ENCODE measurements around the gene IL34. TPM values are rescaled to one million over a fixed set of nuclear protein-coding genes. Genes with fewer than 3 reads are reported as not detected.

Gene IL34
- total RNA-seq, 1 donor from 2014 or later: 0.86 TPM

GRCh38 chr16:70696952-70697593, 50.7 kb downstream of the IL34 start:
- no peak for DNase-seq (ENCODE audit: low read depth)
- TF ChIP-seq, protein P1, sequence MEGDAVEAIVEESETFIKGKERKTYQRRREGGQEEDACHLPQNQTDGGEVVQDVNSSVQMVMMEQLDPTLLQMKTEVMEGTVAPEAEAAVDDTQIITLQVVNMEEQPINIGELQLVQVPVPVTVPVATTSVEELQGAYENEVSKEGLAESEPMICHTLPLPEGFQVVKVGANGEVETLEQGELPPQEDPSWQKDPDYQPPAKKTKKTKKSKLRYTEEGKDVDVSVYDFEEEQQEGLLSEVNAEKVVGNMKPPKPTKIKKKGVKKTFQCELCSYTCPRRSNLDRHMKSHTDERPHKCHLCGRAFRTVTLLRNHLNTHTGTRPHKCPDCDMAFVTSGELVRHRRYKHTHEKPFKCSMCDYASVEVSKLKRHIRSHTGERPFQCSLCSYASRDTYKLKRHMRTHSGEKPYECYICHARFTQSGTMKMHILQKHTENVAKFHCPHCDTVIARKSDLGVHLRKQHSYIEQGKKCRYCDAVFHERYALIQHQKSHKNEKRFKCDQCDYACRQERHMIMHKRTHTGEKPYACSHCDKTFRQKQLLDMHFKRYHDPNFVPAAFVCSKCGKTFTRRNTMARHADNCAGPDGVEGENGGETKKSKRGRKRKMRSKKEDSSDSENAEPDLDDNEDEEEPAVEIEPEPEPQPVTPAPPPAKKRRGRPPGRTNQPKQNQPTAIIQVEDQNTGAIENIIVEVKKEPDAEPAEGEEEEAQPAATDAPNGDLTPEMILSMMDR (conservative IDR thresholded peaks at IDR 0.05; ENCODE audit: low read depth, low read length): no peak
- H3K4me3 ChIP-seq (ENCODE audit: low read depth, low read length): no peak overlapping the region

DNA sequence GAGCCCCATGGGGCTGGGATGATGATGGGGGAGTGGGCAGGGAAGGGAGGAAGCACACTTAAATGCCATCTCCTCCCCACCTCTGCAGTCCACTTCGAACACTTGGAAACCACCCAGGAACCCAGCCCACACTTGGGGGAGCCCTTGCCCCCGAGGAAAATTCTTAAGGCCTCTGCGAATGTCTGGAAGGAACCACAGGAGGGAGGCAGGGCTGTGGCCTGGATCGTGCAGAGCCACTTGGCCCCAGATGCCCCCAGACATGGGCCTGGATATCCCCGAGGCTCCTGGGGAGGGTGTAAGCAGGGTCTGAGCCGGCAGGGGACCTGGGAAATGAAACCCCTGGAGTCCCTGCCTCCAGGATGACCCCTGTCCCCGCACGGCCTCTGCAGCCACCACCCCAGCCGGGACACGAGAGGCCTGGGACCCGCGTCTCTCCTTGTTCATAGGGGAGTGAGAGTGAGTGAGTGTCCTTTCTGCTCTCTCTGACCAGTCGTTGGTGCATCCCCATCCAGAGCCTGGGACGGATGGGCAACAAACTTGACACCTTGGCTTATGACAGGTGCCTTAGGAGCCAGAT, 51.3 kb downstream of the IL34 start:
- TF ChIP-seq, protein P1 (conservative IDR thresholded peaks at IDR 0.05; ENCODE audit: low read depth, low read length): no peak
- no peak for DNase-seq (ENCODE audit: low read depth)
- H3K4me3 ChIP-seq (ENCODE audit: low read depth, low read length): no peak overlapping the region

DNA sequence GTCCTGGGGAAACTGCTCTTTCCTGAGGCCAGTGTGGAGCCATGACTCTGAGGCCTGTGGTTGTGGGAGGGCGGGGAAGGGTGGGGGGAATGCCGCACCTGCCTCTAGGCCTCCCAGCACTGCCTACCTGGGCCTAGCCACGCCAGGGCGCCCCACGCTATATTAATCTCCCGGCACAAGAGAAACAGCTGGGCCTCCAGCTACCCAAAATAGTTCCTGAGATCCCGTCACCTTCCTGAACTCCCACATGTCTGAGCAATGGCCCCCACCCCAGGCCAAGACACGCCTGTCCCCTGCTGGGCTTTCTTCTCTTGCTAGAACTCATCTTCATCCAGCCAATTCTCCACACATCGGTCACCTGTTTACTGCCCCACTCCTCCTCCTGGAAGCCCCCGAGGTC, 52.5 kb downstream of the IL34 start:
- TF ChIP-seq, protein P1 (conservative IDR thresholded peaks at IDR 0.05; ENCODE audit: low read depth, low read length): no peak
- no peak overlapping the region for H3K4me3 ChIP-seq (ENCODE audit: low read depth, low read length)
- DNase-seq (ENCODE audit: low read depth): no peak

- H3K4me3 ChIP-seq (ENCODE audit: low read depth, low read length): no peak overlapping the region
- TF ChIP-seq, protein P1 (conservative IDR thresholded peaks at IDR 0.05; ENCODE audit: low read depth, low read length): no peak
- DNase-seq (ENCODE audit: low read depth): no peak
These were observed 53.3 kb downstream of the IL34 start for GRCh38 chr16:70699696-70700095.

- no peak overlapping the region for H3K4me3 ChIP-seq (ENCODE audit: low read depth, low read length)
- TF ChIP-seq, protein P1 (conservative IDR thresholded peaks at IDR 0.05; ENCODE audit: low read depth, low read length): no peak
- DNase-seq (ENCODE audit: low read depth): no peak
These were observed 54.0 kb downstream of the IL34 start for GRCh38 chr16:70700101-70701020.

GRCh38 chr16:70701036-70701435, 54.7 kb downstream of the IL34 start:
- H3K4me3 ChIP-seq (ENCODE audit: low read depth, low read length): no peak overlapping the region
- DNase-seq (ENCODE audit: low read depth): no peak
- TF ChIP-seq, protein P1 (conservative IDR thresholded peaks at IDR 0.05; ENCODE audit: low read depth, low read length): no peak
